OCI-LY1 (cell line): ENCODE measurements around the gene STAG1.

Experiments used
- EZH2 ChIP-seq: fragments of 200-600 bp; sonication (generic), shearing (Covaris generic); IDR thresholded peaks from 2 replicates; pipeline ENCODE4 v1.8.0; 2017; ENCODE audit warnings: borderline replicate concordance, mixed run types, mild to moderate bottlenecking, antibody characterized with exemption, low read length, moderate library complexity, mixed read lengths
- TF ChIP-seq, protein P1 (sequence below): fragments of 200-600 bp; sonication (generic), shearing (Covaris generic); IDR thresholded peaks from 2 replicates; pipeline ENCODE4 v1.5.1; 2017; ENCODE audit warnings: mild to moderate bottlenecking, antibody characterized with exemption, low read length, moderate library complexity, mixed read lengths

- TF ChIP-seq, protein P1, sequence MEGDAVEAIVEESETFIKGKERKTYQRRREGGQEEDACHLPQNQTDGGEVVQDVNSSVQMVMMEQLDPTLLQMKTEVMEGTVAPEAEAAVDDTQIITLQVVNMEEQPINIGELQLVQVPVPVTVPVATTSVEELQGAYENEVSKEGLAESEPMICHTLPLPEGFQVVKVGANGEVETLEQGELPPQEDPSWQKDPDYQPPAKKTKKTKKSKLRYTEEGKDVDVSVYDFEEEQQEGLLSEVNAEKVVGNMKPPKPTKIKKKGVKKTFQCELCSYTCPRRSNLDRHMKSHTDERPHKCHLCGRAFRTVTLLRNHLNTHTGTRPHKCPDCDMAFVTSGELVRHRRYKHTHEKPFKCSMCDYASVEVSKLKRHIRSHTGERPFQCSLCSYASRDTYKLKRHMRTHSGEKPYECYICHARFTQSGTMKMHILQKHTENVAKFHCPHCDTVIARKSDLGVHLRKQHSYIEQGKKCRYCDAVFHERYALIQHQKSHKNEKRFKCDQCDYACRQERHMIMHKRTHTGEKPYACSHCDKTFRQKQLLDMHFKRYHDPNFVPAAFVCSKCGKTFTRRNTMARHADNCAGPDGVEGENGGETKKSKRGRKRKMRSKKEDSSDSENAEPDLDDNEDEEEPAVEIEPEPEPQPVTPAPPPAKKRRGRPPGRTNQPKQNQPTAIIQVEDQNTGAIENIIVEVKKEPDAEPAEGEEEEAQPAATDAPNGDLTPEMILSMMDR, result no peak
- no peak for TF ChIP-seq EZH2
Observed at GRCh38 chr3:136485777-136486176, 266.4 kb downstream of the STAG1 start.
